SK-N-SH treated with all-trans-retinoic acid at 6 μM for 48 hours (cell line): ENCODE measurements around the gene MINDY4.

Experiments
- ATAC-seq: fragments of 200-7000 bp; cut with Tn5 transposase; 3 replicates; pipeline ENCODE4 v1.9.1; 2020; ENCODE audit warnings: mild to moderate bottlenecking, moderate library complexity
- ARNTL ChIP-seq: fragments of 450-650 bp; formaldehyde crosslinking; IDR thresholded peaks from 2 replicates; pipeline ENCODE4 v1.5.0; 2020; ENCODE audit warnings: low read depth, mild to moderate bottlenecking, moderate library complexity, borderline replicate concordance
- BACH2 ChIP-seq: fragments of 250-450 bp; sonication (Bioruptor Pico); IDR thresholded peaks from 2 replicates; pipeline ENCODE4 v1.9.0; 2021; ENCODE audit warnings: mild to moderate bottlenecking, borderline replicate concordance
- CSDC2 ChIP-seq: fragments of 250-450 bp; sonication (Bioruptor Pico); IDR thresholded peaks from 2 replicates; pipeline ENCODE4 v1.5.0; 2020; ENCODE audit warnings: mild to moderate bottlenecking, moderate library complexity
- GLIS3 ChIP-seq: fragments of 250-450 bp; sonication (Bioruptor Pico); IDR thresholded peaks from 2 replicates; pipeline ENCODE4 v1.5.0; 2020; ENCODE audit warnings: mild to moderate bottlenecking, moderate library complexity
- ISL1 ChIP-seq: fragments of 250-450 bp; sonication (Bioruptor Pico); IDR thresholded peaks from 2 replicates; pipeline ENCODE4 v2.1.2; 2022; ENCODE audit warnings: mild to moderate bottlenecking, moderate library complexity
- PPARA ChIP-seq: fragments of 250-450 bp; sonication (Bioruptor Pico); IDR thresholded peaks from 2 replicates; pipeline ENCODE4 v1.5.0; 2020; ENCODE audit warnings: mild to moderate bottlenecking, borderline replicate concordance
- RARB ChIP-seq: fragments of 250-450 bp; sonication (Bioruptor Pico); IDR thresholded peaks from 2 replicates; pipeline ENCODE4 v1.8.0; 2021; ENCODE audit warnings: mild to moderate bottlenecking, moderate library complexity
- SNAI2 ChIP-seq: fragments of 250-450 bp; sonication (Bioruptor Pico); IDR thresholded peaks from 2 replicates; pipeline ENCODE4 v1.5.0; 2020; ENCODE audit warnings: mild to moderate bottlenecking, moderate library complexity
- TCF4 ChIP-seq: fragments of 250-450 bp; sonication (Bioruptor Pico); IDR thresholded peaks from 2 replicates; pipeline ENCODE4 v1.8.0; 2021; ENCODE audit warnings: mild to moderate bottlenecking, moderate library complexity, borderline replicate concordance
- TOX ChIP-seq: fragments of 250-450 bp; sonication (Bioruptor Pico); IDR thresholded peaks from 2 replicates; pipeline ENCODE4 v1.8.0; 2021; ENCODE audit warnings: mild to moderate bottlenecking, moderate library complexity, borderline replicate concordance
- ZC3H10 ChIP-seq: fragments of 250-450 bp; sonication (Bioruptor Pico); IDR thresholded peaks from 2 replicates; pipeline ENCODE4 v1.5.1; 2021; ENCODE audit warnings: mild to moderate bottlenecking, moderate library complexity
- ZFP3 ChIP-seq: fragments of 250-450 bp; sonication (Bioruptor Pico); IDR thresholded peaks from 2 replicates; pipeline ENCODE4 v1.5.0; 2020; ENCODE audit warnings: mild to moderate bottlenecking, moderate library complexity
- ZFP30 ChIP-seq: fragments of 450-650 bp; formaldehyde crosslinking; IDR thresholded peaks from 2 replicates; pipeline ENCODE4 v1.5.0; 2022; ENCODE audit warnings: mild to moderate bottlenecking, moderate library complexity
- ZNF70 ChIP-seq: fragments of 450-650 bp; formaldehyde crosslinking; IDR thresholded peaks from 2 replicates; pipeline ENCODE4 v1.5.0; 2020; ENCODE audit warnings: mild to moderate bottlenecking, moderate library complexity
- TF ChIP-seq, protein P1 (sequence below): fragments of 250-450 bp; sonication (Bioruptor Pico); IDR thresholded peaks from 2 replicates; pipeline ENCODE4 v1.8.0; 2020; ENCODE audit warnings: mild to moderate bottlenecking, moderate library complexity, borderline replicate concordance
- TF ChIP-seq, protein P2 (sequence below): fragments of 250-450 bp; sonication (Bioruptor Pico); IDR thresholded peaks from 2 replicates; pipeline ENCODE4 v1.5.0; 2020; ENCODE audit warnings: mild to moderate bottlenecking, moderate library complexity
- TF ChIP-seq, protein P3 (sequence below): fragments of 250-450 bp; sonication (Bioruptor Pico); IDR thresholded peaks from 2 replicates; pipeline ENCODE4 v1.5.1; 2020; ENCODE audit warnings: low read depth, mild to moderate bottlenecking, moderate library complexity
- TF ChIP-seq, protein P4 (sequence below): fragments of 250-450 bp; sonication (Bioruptor Pico); IDR thresholded peaks from 2 replicates; pipeline ENCODE4 v1.5.1; 2021; ENCODE audit warnings: mild to moderate bottlenecking, moderate library complexity

The MINDY4 gene

DNA sequence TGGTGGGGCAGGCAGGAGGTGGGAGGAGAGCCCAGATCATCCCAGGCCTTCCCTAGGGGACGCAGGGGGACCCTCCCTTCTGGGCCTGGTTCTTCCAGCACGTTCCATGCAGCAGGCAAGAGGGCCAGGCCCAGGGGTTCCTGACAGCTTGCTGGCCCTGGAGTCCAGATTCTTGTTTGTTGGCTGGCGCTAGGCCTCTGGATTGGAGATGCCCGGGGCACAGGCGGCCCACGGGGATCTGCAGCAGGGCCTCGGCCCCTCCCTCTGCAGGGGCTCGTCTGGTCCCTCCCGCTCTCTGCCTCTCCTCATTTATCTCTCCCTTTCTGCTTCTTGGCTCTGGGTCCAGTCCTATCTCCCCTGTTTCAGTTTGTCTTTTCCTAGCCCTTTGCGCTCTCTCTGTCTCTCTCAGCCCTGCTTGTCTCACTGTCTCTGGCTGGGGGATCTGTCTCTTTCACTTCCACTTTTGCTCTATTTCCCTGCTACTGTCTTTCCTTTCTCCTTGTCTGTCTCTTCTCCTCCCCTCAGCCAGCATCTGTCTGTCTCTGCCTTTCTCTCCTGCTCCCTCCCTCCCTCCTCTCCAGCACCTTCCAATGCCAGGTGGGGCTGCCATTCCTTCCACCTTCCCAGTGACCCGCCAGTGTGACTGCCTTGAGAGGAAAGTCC, 139.3 kb downstream of the MINDY4 start:
- TF ChIP-seq, protein P1, sequence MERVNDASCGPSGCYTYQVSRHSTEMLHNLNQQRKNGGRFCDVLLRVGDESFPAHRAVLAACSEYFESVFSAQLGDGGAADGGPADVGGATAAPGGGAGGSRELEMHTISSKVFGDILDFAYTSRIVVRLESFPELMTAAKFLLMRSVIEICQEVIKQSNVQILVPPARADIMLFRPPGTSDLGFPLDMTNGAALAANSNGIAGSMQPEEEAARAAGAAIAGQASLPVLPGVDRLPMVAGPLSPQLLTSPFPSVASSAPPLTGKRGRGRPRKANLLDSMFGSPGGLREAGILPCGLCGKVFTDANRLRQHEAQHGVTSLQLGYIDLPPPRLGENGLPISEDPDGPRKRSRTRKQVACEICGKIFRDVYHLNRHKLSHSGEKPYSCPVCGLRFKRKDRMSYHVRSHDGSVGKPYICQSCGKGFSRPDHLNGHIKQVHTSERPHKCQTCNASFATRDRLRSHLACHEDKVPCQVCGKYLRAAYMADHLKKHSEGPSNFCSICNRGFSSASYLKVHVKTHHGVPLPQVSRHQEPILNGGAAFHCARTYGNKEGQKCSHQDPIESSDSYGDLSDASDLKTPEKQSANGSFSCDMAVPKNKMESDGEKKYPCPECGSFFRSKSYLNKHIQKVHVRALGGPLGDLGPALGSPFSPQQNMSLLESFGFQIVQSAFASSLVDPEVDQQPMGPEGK (CRISPR knock-in tag), result no peak
- TF ChIP-seq ZFP30 (CRISPR knock-in tag), result 0 out of 2 replicates have a peak, but pooled peaks have one; percentile 30
- no peak for ATAC-seq

DNA sequence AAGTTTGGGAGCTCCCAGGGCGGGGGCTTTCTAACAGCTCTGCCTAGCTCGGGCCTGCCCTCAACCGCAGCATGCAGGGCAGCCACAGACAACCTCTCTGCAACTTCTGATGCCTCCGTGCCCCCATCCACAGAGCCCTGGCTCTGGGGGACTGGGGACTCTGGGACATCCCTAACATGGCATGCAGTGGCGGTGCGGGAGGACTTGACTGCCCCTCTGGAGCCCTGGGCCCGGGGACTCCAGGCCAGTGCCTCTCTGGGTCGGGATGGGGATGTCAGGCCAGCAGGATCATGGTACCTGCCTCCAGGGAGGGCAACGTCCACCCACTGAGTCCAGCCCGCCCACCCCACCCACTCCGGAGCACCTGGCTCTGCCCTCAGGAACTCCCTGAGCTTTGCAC, 139.9 kb downstream of the MINDY4 start:
- ATAC-seq, result no peak

DNA sequence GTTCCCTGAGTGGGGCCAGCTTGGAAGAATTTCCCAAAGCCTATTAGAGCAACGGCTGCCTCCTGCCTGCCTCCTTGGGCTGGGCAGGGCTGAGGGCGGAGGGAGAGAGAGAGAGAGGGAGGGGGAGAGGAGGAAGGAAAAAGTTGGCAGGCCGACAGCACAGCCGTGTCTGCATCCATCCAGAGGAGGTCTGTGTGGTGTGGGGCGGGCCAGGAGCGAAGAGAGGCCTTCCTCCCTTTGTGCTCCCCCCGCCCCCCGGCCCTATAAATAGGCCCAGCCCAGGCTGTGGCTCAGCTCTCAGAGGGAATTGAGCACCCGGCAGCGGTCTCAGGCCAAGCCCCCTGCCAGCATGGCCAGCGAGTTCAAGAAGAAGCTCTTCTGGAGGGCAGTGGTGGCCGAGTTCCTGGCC, 140.3 kb downstream of the MINDY4 start, which contains the start of gene AQP1:
Gene AQP1 (plus strand): TSS at position 293 of the 409 bp plus-strand sequence. CDS start 57 bp downstream, at position 350.
- TF ChIP-seq, protein P2, sequence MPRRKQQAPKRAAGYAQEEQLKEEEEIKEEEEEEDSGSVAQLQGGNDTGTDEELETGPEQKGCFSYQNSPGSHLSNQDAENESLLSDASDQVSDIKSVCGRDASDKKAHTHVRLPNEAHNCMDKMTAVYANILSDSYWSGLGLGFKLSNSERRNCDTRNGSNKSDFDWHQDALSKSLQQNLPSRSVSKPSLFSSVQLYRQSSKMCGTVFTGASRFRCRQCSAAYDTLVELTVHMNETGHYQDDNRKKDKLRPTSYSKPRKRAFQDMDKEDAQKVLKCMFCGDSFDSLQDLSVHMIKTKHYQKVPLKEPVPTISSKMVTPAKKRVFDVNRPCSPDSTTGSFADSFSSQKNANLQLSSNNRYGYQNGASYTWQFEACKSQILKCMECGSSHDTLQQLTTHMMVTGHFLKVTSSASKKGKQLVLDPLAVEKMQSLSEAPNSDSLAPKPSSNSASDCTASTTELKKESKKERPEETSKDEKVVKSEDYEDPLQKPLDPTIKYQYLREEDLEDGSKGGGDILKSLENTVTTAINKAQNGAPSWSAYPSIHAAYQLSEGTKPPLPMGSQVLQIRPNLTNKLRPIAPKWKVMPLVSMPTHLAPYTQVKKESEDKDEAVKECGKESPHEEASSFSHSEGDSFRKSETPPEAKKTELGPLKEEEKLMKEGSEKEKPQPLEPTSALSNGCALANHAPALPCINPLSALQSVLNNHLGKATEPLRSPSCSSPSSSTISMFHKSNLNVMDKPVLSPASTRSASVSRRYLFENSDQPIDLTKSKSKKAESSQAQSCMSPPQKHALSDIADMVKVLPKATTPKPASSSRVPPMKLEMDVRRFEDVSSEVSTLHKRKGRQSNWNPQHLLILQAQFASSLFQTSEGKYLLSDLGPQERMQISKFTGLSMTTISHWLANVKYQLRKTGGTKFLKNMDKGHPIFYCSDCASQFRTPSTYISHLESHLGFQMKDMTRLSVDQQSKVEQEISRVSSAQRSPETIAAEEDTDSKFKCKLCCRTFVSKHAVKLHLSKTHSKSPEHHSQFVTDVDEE (CRISPR knock-in tag), result no peak
- TF ChIP-seq ZC3H10 (CRISPR knock-in tag) (no peak), ZFP30 (CRISPR knock-in tag) (no peak), BACH2 (no peak), TCF4 (CRISPR knock-in tag) (no peak), ISL1 (CRISPR knock-in tag) (no peak), RARB (no peak), SNAI2 (CRISPR knock-in tag) (no peak), ZNF70 (CRISPR knock-in tag) (no peak), ARNTL (CRISPR knock-in tag) (no peak), CSDC2 (CRISPR knock-in tag) (no peak), TOX (CRISPR knock-in tag) (no peak)
- TF ChIP-seq, protein P3, sequence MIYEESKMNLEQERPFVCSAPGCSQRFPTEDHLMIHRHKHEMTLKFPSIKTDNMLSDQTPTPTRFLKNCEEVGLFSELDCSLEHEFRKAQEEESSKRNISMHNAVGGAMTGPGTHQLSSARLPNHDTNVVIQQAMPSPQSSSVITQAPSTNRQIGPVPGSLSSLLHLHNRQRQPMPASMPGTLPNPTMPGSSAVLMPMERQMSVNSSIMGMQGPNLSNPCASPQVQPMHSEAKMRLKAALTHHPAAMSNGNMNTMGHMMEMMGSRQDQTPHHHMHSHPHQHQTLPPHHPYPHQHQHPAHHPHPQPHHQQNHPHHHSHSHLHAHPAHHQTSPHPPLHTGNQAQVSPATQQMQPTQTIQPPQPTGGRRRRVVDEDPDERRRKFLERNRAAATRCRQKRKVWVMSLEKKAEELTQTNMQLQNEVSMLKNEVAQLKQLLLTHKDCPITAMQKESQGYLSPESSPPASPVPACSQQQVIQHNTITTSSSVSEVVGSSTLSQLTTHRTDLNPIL, result no peak
- TF ChIP-seq, protein P4, sequence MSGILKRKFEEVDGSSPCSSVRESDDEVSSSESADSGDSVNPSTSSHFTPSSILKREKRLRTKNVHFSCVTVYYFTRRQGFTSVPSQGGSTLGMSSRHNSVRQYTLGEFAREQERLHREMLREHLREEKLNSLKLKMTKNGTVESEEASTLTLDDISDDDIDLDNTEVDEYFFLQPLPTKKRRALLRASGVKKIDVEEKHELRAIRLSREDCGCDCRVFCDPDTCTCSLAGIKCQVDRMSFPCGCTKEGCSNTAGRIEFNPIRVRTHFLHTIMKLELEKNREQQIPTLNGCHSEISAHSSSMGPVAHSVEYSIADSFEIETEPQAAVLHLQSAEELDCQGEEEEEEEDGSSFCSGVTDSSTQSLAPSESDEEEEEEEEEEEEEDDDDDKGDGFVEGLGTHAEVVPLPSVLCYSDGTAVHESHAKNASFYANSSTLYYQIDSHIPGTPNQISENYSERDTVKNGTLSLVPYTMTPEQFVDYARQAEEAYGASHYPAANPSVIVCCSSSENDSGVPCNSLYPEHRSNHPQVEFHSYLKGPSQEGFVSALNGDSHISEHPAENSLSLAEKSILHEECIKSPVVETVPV (CRISPR knock-in tag), result no peak
- TF ChIP-seq, all 23 proteins: peak for 0

More for the DNA sequence above, 139.9 kb downstream of the MINDY4 start:
- TF ChIP-seq TOX (CRISPR knock-in tag) (no peak), GLIS3 (CRISPR knock-in tag) (no peak), ISL1 (CRISPR knock-in tag) (no peak), ZC3H10 (CRISPR knock-in tag) (no peak), ZFP3 (CRISPR knock-in tag) (no peak), PPARA (CRISPR knock-in tag) (no peak), BACH2 (no peak)
- TF ChIP-seq, protein P1 (CRISPR knock-in tag), result no peak

More for the DNA sequence above, 140.3 kb downstream of the MINDY4 start, which contains the start of gene AQP1:
- no peak for ATAC-seq
